HCEC 1CT (cell line): ENCODE results near the gene ZMYND19.
"Not testable (repeated sequence)": the region's sequence is repeated elsewhere in the genome, so short reads cannot be mapped to it uniquely, and the experiment has no call there.

Experiments used
- DNase-seq: peaks from one replicate; pipeline ENCODE4 v3.0.0-alpha.2; 2017

ZMYND19 gene

GRCh38 chr9:137583957-137584356, 6.4 kb downstream of the ZMYND19 start:
- DNase-seq, result no peak

DNA sequence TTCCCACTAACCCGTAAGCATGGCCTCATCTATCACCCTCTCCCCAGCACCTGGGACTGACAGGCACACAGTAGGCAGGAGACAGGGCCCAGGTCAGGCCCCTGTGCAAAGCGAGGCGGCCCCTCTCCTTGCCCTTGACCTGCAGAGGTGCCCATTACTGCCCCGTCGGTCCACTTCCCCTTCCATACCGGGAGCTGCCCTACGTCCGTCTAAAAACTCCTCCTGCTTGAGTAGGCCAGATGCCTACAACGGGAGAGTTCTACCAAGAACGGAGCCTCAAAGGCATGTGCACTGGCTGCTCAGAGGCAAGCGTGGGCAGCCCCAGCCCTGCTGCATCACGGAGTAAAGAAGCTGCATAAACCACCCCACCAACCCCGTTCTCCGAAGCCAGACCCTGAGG, 7.0 kb downstream of the ZMYND19 start:
- DNase-seq, result no peak

GRCh38 chr9:137582286-137582860, 7.9 kb downstream of the ZMYND19 start:
- DNase-seq, result no peak

DNA sequence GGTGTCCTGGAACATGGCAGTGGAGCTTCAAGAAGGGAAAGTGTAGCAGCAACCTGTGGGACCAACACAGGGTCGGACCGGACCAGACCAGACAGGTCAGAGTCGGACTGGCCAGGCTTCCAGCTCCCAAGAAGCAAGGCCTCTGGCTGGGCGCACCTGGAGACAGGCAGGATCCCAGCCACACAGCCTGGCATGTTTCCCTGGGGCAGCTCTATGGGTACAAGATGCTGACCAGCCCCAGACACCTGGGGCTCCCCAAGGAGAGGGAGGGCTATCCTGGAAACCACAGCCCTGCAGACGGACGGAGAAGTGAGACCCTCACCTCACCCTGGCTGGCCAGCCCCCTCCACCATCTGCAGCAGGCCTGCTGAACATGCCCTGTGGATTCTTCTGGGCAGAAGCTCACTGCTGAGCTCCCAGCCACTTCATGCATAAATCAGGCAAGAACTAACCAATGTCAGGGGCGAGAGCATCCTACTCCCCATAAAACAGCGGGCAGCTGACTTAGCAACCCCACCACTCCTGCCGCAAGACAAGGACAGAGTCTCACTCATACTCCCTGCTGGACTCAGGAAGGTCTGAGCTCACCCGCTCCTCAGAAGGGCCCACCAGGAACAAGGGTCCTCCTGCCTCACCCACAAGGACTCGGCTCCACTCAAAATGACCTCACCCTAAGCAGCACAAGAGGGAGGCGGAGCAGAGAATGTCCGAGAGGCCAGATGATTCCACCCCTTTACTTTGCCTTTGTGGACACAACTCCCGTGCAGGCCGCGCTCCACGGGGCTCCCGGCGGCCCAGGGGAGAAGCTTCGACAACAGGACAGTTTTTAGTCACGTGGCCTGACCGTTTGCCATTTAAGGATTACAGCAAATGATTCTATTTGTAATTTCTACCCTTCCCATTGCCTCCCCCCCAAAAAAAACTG, 8.7 kb downstream of the ZMYND19 start:
- no peak for DNase-seq

DNA sequence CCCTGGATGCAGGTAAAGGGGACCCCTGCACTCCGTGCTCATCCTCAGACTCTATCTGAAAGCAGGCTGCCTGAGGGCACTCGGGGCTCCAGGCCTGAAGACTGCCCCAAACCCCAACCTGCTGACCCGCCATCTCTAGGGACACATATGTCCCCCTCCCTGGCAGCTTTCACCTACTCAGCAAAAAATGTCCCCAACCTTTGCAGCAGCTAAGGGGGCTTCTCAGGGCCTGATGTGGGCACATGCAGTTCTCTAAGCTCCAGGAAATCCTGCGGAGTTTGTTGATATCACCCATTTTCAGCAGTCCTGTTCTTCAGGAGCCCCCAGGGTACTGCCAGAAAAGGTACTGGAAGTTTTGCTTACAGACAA, 9.4 kb downstream of the ZMYND19 start:
- no peak for DNase-seq

DNA sequence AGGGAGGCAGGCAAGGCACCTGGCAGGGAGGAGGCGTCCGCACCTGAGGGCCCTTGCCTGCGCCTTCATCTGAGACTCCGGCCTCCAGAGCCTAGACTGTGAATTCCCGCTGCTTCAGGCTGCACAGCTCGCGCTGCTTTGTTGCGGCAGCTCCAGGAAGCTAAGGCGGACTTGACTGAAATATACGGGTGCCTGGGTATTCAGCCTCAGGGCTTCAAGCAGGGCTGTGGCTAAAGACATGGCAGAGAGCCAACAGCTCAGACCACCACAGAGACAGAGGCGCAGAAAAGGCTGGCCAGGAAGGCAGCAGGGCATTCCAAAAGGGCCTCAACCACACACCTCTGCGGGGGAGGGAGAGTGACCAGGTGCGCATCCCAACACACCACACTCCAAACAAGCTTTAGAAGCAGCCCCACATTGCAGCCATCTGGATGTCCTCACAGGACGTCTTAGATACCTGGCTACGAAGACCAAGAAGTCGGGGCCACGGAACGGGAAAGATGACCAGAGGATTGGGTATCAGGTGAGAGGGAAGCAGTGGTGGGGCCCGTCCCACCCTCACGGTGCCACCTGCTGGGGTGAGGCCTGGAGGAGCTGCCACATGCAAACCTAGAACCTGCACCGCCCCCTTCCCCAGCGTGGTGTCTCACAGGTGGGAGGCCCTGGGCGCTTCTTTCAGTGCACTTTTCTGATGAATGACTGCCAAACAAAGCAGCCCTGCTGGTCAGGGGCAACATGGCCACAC, 9.9 kb downstream of the ZMYND19 start:
- DNase-seq, result no peak

DNA sequence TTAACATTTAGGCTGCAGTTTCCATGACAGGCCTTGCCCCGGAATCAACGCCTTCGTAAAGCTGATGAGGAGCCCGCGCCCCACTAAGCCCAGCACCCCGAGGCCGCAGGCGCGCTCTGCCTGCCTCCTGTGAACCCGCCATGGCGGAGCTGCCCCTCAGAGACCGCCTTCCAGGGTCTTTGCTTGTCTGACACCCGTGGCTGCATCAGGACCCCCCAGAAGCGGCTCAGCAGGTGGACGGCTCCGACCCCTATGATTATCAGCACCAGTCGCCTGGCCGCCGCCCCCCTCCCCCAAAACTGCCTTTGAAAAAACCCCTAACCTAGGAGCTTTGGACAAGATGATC, 11.1 kb downstream of the ZMYND19 start:
- DNase-seq, result no peak

DNA sequence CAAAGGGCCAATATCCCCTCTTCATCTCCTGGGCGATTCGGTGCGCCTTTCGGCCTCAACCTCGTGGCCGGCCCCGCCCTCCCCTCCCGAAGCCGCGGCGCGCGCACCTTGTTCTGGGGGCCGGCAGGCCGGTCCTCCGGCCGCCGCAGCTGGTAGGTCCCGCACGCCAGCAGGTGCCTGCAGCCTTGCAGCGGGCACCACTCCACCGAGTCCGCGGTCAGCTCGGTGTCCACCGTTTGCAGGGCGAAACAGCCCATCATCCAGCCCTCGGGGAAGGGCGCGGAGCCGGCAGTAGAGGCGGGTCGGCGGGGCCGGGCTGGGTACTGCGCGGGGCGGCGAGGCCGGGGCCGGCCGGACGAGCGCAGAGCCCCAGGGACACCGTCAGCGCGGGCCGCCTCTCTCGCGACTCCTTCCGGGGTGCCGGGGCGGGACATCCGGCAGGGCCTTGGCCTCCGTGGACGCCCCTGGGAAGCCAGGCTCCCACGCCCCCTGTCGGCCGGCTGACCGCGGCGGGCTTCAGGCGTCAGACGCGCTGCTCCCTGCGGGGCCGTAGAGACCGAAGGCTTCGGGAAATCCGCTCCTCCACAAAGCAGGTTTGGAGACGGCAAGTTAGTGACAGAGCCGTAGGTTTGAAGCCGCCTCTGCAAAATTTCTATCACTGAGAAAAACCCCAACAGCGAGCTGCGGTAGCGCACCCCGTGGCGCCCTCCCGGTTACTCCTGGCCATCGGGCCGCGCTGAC, 11.6 kb downstream of the ZMYND19 start, which contains the start of gene DPH7:
TSS of gene DPH7 (minus strand) at position 408 of the 741 bp plus-strand sequence. CDS start at position 260, 148 bp downstream.
- DNase-seq, result peak; percentile 92

GRCh38 chr9:137575716-137576411, 14.4 kb downstream of the ZMYND19 start:
- DNase-seq, result no peak

DNA sequence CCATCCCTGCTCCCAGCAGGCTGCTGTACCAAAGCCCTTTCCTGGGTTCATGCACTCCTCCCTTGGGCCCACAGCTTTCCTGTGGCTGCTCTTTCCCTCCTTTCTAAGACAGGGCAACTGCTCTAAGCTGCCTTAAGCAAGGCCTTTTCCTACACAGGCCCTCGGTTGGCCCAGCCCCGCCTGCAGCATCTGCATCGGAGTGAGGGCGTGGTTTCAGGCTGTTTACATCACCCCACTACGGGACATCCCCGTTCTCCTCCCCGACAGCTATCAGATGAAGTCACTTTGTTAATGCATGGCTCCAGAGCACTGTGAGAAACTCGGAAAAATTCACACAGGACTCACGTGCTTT, 15.0 kb downstream of the ZMYND19 start:
- DNase-seq, result no peak

- DNase-seq, result no peak
Observed at GRCh38 chr9:137574192-137574591, 16.1 kb downstream of the ZMYND19 start.

DNA sequence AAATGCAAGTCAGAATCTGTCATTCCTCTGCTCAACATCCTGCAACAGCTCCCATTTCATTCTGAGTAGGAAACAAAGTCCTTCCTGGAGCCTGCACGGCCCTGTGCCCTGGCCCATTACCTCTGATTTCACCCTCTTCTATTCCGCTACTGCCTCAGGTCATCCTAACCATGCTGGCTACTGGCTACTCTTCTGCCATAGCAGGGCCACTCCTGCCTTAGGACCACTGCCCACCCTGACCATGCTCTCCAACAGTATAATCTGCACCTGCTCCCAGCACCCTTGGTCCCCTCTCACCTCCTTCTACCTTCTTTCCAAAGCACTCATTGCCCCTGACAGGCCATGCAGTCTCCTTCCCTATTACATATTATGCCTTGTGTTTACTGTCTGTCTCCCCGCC, 19.7 kb downstream of the ZMYND19 start:
- no peak for DNase-seq

DNA sequence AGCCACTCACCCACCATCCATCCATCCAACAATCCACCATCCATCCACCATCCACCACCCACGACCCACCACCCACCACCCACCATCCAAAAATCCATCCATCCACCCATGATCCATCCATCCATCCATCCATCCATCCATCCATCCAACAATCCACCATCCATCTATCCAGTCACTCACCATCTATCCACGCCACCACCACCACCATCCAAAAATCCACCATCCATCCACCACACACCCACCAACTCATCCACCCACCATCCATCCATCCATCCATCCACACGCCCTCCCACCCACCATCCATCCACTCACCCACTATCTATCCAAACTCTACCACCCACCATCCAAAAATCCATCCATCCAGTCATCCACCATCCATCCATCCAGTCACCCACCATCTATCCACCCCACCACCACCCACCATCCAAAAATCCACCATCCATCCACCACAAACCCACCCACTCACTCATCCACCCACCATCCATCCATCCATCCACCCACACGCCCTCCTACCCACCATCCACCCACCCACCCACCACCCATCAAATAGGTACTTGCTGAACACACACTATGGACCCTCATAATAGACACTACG, 20.6 kb downstream of the ZMYND19 start:
- no peak for DNase-seq

DNA sequence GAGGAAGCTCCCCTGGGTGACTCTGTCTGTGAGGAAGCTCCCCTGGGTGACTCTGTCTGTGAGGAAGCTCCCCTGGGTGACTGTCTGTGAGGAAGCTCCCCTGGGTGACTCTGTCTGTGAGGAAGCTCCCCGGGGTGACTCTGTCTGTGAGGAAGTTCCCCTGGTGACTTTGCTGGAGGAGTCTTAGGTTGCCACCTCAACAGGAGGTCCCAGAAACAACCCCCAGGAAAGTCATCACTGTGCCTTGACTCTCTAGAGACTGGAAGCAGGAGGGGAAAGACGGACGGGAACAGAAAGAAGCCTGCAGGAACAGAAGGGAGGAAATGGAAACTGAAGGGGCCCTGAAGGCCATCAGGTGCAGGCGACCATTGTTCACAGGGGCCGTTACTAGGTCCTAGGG, 21.9 kb downstream of the ZMYND19 start:
- not testable (repeated sequence) for DNase-seq

- DNase-seq, result no peak
Observed at GRCh38 chr9:137564817-137565411, 25.4 kb downstream of the ZMYND19 start.

- no peak for DNase-seq
Observed at GRCh38 chr9:137564134-137564533, 26.2 kb downstream of the ZMYND19 start.

DNA sequence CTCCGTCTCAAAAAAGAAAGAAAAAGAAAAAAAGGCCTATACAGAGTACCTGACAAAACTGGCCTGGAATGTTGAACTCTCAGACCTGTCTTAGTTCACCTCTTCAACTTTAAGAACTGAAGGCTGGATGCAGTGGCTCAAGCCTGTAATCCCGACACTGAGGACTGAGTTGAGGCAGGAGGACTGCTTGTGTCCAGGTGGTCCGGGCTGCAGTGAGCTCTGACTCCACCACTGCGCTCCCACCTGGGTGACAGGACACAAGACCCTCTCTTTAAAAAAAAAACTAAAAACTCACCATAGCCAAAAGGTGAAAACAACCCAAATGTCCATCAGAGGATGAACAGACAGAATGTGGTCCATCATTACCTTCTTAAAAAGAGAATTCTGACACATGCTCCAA, 32.2 kb downstream of the ZMYND19 start:
- DNase-seq, result no peak

DNA sequence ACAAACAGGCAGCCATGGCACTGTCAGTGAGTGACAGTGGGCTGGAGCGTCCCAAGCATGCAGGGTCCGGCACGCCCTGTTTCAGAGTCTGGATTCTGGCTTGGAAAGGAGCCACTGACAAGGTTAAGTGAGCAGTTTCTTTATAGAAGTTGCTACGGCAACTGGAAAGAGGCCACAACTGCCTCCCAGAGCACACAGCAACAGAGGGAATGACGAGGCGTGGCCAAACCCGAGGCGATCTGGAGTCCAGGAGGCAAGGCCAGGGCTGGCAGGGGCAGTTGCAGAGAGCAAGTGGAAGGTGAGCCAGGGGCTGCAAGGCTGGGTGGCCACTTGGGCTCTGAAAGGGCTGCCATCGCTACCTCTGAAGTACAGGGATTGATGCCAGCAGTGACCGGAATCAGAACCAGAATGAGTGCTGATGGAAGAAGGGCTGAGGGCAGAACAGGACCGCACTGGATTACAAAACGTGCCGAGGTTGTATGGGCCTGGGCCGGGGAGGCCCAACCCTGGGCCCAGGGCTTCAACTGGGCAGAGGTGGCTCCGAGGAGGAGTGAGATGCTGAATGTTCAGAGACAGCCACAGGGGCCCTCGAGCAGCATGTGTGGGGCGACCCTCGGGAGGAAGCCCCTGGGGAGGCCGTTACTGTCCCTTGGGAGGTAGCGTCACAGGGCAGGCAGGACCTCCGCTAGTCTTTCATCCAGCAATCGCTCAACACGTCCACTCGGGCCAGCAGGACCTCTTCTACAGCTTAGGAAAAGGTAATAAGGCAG, 34.1 kb downstream of the ZMYND19 start:
- DNase-seq, result no peak

DNA sequence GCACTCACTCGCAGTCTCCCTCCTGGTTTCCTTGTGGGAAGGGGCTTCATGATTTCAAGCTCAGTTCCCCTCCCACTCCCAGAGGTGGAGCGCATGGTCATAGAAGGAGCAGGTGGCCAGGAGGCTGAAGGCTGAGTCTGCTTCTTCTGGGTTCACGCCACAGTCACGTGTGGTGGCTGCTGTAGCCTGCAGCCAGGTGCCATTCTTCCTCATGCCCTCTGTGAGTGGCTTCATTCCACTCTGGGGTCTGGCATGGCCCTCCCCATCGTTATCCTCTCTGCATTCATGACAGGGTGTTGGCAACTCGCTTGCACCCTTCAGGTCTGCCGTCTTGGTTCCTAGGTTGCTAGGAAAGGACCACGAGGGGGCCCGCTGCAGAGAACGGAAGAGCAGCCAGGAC, 35.1 kb downstream of the ZMYND19 start:
- no peak for DNase-seq

GRCh38 chr9:137554349-137554748, 36.0 kb downstream of the ZMYND19 start:
- DNase-seq, result no peak

GRCh38 chr9:137553654-137554053, 36.7 kb downstream of the ZMYND19 start:
- not testable (repeated sequence) for DNase-seq
